ENCODE measurements around the gene PAX3. TPM values are rescaled to one million over a fixed set of nuclear protein-coding genes. Genes with fewer than 3 reads are reported as not detected.

The PAX3 gene
- total RNA-seq, 1 experiment from 2014 or later = not detected

GRCh38 chr2:222232372-222232771 is 66.4 kb downstream of the PAX3 start:
- H3K27me3 ChIP-seq (replicated peaks; ENCODE audit: control insufficient read depth, insufficient read depth, low read length) = no peaks in the 10 kb centered on the region; the same call in 1 of the 2 replicates
- POLR2A ChIA-PET = no interaction called here
- H3K4me3 Mint-ChIP-seq (ENCODE audit: unreplicated experiment) = no peak overlapping the region
- H3K9me3 ChIP-seq = no peaks in the 10 kb centered on the region
- no peak for TF ChIP-seq CTCF (IDR thresholded peaks at IDR 0.05; ENCODE audit: insufficient read depth in 1 of 2, low read depth in 1 of 2, low read length in 1 of 2, severe bottlenecking in 1 of 2, unreplicated experiment in 1 of 2)
- CTCF ChIA-PET = no interaction called here
- intact Hi-C loops (cut with micrococcal nuclease; ENCODE audit: unreplicated experiment) = no loop called here
- no peaks in the 10 kb centered on the region for H3K4me1 ChIP-seq
- no peaks in the 10 kb centered on the region for H3K36me3 ChIP-seq (ENCODE audit: control insufficient read depth, insufficient read depth, low read length)
- no peak overlapping the region for H3K27ac Mint-ChIP-seq (ENCODE audit: unreplicated experiment)
- no peaks in the 10 kb centered on the region for H3K36me3 Mint-ChIP-seq (ENCODE audit: insufficient read depth, unreplicated experiment)
- H3K27me3 Mint-ChIP-seq (ENCODE audit: insufficient read depth, unreplicated experiment) = peaks cover 24% of the 10 kb centered on the region
- BruUV-seq (replicated peaks) = no TSS peak
- no peak for DNase-seq
- H3K4me1 Mint-ChIP-seq (ENCODE audit: low read depth, unreplicated experiment) = no peaks in the 10 kb centered on the region
- H3K4me3 ChIP-seq (ENCODE audit: low read depth, low read length) = no peak overlapping the region
- no peaks in the 10 kb centered on the region for H3K9me3 Mint-ChIP-seq (ENCODE audit: unreplicated experiment)

- TF ChIP-seq CTCF (IDR thresholded peaks at IDR 0.05; ENCODE audit: insufficient read depth in 1 of 2, low read depth in 1 of 2, low read length in 1 of 2, severe bottlenecking in 1 of 2, unreplicated experiment in 1 of 2) = no peak
- Histone ChIP-seq H3K4me3 (ENCODE audit: low read depth, low read length) (no peak overlapping the region), H3K9me3 (no peaks in the 10 kb centered on the region), H3K27me3 (replicated peaks; ENCODE audit: control insufficient read depth, insufficient read depth, low read length) (no peaks in the 10 kb centered on the region; the same call in 1 of the 2 replicates), H3K4me1 (no peaks in the 10 kb centered on the region), H3K36me3 (ENCODE audit: control insufficient read depth, insufficient read depth, low read length) (no peaks in the 10 kb centered on the region)
- Mint-ChIP-seq H3K27me3 (ENCODE audit: insufficient read depth, unreplicated experiment) (peaks cover 21% of the 10 kb centered on the region), H3K36me3 (ENCODE audit: insufficient read depth, unreplicated experiment) (no peaks in the 10 kb centered on the region), H3K27ac (ENCODE audit: unreplicated experiment) (no peak overlapping the region), H3K4me1 (ENCODE audit: low read depth, unreplicated experiment) (no peaks in the 10 kb centered on the region), H3K9me3 (ENCODE audit: unreplicated experiment) (no peaks in the 10 kb centered on the region), H3K4me3 (ENCODE audit: unreplicated experiment) (no peak overlapping the region)
- ChIA-PET POLR2A (no interaction called here), CTCF (no interaction called here)
- DNase-seq = no peak
- BruUV-seq (replicated peaks) = no TSS peak
- intact Hi-C loops (cut with micrococcal nuclease; ENCODE audit: unreplicated experiment) = no loop called here
These were observed 70.7 kb downstream of the PAX3 start for GRCh38 chr2:222228054-222228453.

- Mint-ChIP-seq H3K9me3 (ENCODE audit: unreplicated experiment) (no peaks in the 10 kb centered on the region), H3K36me3 (ENCODE audit: insufficient read depth, unreplicated experiment) (no peaks in the 10 kb centered on the region), H3K4me1 (ENCODE audit: low read depth, unreplicated experiment) (no peaks in the 10 kb centered on the region), H3K27me3 (ENCODE audit: insufficient read depth, unreplicated experiment) (peaks cover 18% of the 10 kb centered on the region), H3K27ac (ENCODE audit: unreplicated experiment) (no peak overlapping the region), H3K4me3 (ENCODE audit: unreplicated experiment) (no peak overlapping the region)
- TF ChIP-seq CTCF (IDR thresholded peaks at IDR 0.05; ENCODE audit: insufficient read depth in 1 of 2, low read depth in 1 of 2, low read length in 1 of 2, severe bottlenecking in 1 of 2, unreplicated experiment in 1 of 2) = no peak
- intact Hi-C loops (cut with micrococcal nuclease; ENCODE audit: unreplicated experiment) = no loop called here
- Histone ChIP-seq H3K27me3 (replicated peaks; ENCODE audit: control insufficient read depth, insufficient read depth, low read length) (peaks cover 5% of the 10 kb centered on the region), H3K4me1 (no peaks in the 10 kb centered on the region), H3K9me3 (no peaks in the 10 kb centered on the region; the same call in 1 of the 2 replicates), H3K36me3 (ENCODE audit: control insufficient read depth, insufficient read depth, low read length) (no peaks in the 10 kb centered on the region), H3K4me3 (ENCODE audit: low read depth, low read length) (no peak overlapping the region)
- ChIA-PET CTCF (no interaction called here), POLR2A (no interaction called here)
- DNase-seq = no peak
- no TSS peak for BruUV-seq (replicated peaks)
These were observed 80.0 kb downstream of the PAX3 start for GRCh38 chr2:222218786-222219185.
